K562 (cell line): Measurements from ENCODE around the gene MBOAT1.
"Not testable (repeated sequence)": the region's sequence is repeated elsewhere in the genome, so short reads cannot be mapped to it uniquely, and the experiment has no call there.

Experiments
- CTCF ChIP-seq, 3 experiments: IDR thresholded peaks in 2 of 3; conservative IDR thresholded peaks in 1 of 3; 2 replicates each; pipeline ENCODE4 v1.5.1; 2011 to 2012; ENCODE audit warnings: low read length in 3 of 3, mild to moderate bottlenecking in 3 of 3, control low read depth in 2 of 3, improper control_type of control experiment in 1 of 3, inconsistent platforms in 1 of 3, low read depth in 1 of 3, mixed read lengths in 1 of 3, moderate library complexity in 1 of 3; ENCODE audit not compliant: insufficient read depth in 2 of 3
- MAX ChIP-seq: sonication (generic); formaldehyde crosslinking; IDR thresholded peaks from 2 replicates; pipeline ENCODE4 v1.9.0; 2022; ENCODE audit warnings: mild to moderate bottlenecking, missing genetic modification reagents
- RFX5 ChIP-seq: IDR thresholded peaks from 2 replicates; pipeline ENCODE4 v1.6.1; 2011; ENCODE audit warnings: low read depth, mild to moderate bottlenecking, improper control_type of control experiment, low read length
- ZNF75A ChIP-seq: fragments of 450-650 bp; formaldehyde crosslinking; IDR thresholded peaks from 2 replicates; pipeline ENCODE4 v1.4.0; 2020; ENCODE audit warnings: mild to moderate bottlenecking

- not testable (repeated sequence) for TF ChIP-seq RFX5; ZNF75A (CRISPR knock-in tag); CTCF (IDR thresholded peaks at IDR 0.05 in 2 of 3, conservative IDR thresholded peaks at IDR 0.05 in 1 of 3; ENCODE audit: insufficient read depth in 2 of 3, low read depth in 1 of 3, low read length in 3 of 3); MAX (CRISPR knock-in tag)
These were observed 72.9 kb downstream of the MBOAT1 start for GRCh38 chr6:20139127-20139963.
